T-cell (primary cell): ENCODE results near the gene HPS3. TPM values are rescaled to one million over a fixed set of nuclear protein-coding genes. Genes with fewer than 3 reads are reported as not detected.

Experiments
- ATAC-seq, 4 experiments: fragments of 200-7000 bp in 3 of 4; fragments of 150-1000 bp in 1 of 4; cut with Tn5 transposase; replicated peaks in 1 of 4; 1 replicate in 3 of 4; 2 replicates in 1 of 4; pipeline ENCODE4 v1.10.0; 2021; ENCODE audit warnings: moderate library complexity in 3 of 4, mild to moderate bottlenecking in 2 of 4, moderate number of reproducible peaks in 1 of 4
- CTCF ChIA-PET, 2 donors: fragments of 300-600 bp; sonication (Branson Sonifier 250); formaldehyde crosslinking; loops; one replicate each; lab custom pipeline; 2022; ENCODE audit warnings: antibody characterized with exemption in 2 of 2; lab: Charles Lee
- POLR2A ChIA-PET, 2 donors: fragments of 300-600 bp; sonication (Branson Sonifier 250); formaldehyde crosslinking; loops; one replicate each; lab custom pipeline; 2022; ENCODE audit warnings: antibody characterized with exemption in 2 of 2; lab: Charles Lee
- DNase-seq, 35 experiments: peaks; one replicate each; pipeline versions ENCODE4 v3.0.0 to v3.0.0-alpha.2; 2013 to 2023
- H3K27ac ChIP-seq: one replicate; pipeline ENCODE4 v1.5.1; 2013; ENCODE audit warnings: low read length
- H3K27me3 ChIP-seq, 2 experiments: replicated peaks in 1 of 2; 1 replicate in 1 of 2; 2 replicates in 1 of 2; pipeline versions ENCODE4 v1.6.1 to v1.7.0; 2013; ENCODE audit warnings: low read length in 1 of 2, mixed read lengths in 1 of 2; ENCODE audit not compliant: control insufficient read depth in 2 of 2, insufficient read depth in 2 of 2; ENCODE audit errors: extremely low read depth in 1 of 2
- H3K36me3 ChIP-seq, 2 donors: 1 replicate in 1 of 2; 2 replicates in 1 of 2; pipeline versions ENCODE4 v1.6.1 to v1.7.0; 2013; ENCODE audit warnings: low read length in 1 of 2; ENCODE audit not compliant: control insufficient read depth in 2 of 2, insufficient read depth in 1 of 2; ENCODE audit errors: extremely low read depth in 1 of 2
- H3K4me1 ChIP-seq, 2 experiments: 1 replicate in 1 of 2; 2 replicates in 1 of 2; pipeline versions ENCODE4 v1.6.1 to v1.7.0; 2013; ENCODE audit warnings: low read length in 2 of 2, mixed read lengths in 1 of 2; ENCODE audit not compliant: insufficient read depth in 2 of 2, control insufficient read depth in 1 of 2; ENCODE audit errors: extremely low read depth in 1 of 2
- H3K4me3 ChIP-seq, 2 donors: 1 replicate in 1 of 2; 2 replicates in 1 of 2; pipeline versions ENCODE4 v1.5.1 to v1.7.0; 2013; ENCODE audit warnings: mild to moderate bottlenecking in 2 of 2, low read length in 1 of 2, moderate library complexity in 1 of 2; ENCODE audit not compliant: control insufficient read depth in 1 of 2; ENCODE audit errors: extremely low read depth in 1 of 2
- H3K9me3 ChIP-seq: 2 replicates; pipeline ENCODE4 v1.7.0; 2013
- H3K27ac Mint-ChIP-seq, 2 donors: one replicate each; pipeline ENCODE4 v1.8.0; 2020 to 2021; ENCODE audit warnings: mild to moderate bottlenecking in 2 of 2, mixed read lengths in 2 of 2
- H3K27me3 Mint-ChIP-seq, 2 donors: one replicate each; pipeline ENCODE4 v1.8.0; 2021 to 2022; ENCODE audit warnings: mixed read lengths in 2 of 2
- H3K36me3 Mint-ChIP-seq: one replicate; pipeline ENCODE4 v1.8.0; 2021; ENCODE audit warnings: mixed read lengths
- H3K4me1 Mint-ChIP-seq, 3 donors: one replicate each; pipeline ENCODE4 v1.8.0; 2020 to 2022; ENCODE audit warnings: mixed read lengths in 3 of 3, mild to moderate bottlenecking in 1 of 3
- H3K4me3 Mint-ChIP-seq, 3 donors: one replicate each; pipeline ENCODE4 v1.8.0; 2020 to 2022; ENCODE audit warnings: mild to moderate bottlenecking in 3 of 3, mixed read lengths in 3 of 3, moderate library complexity in 3 of 3
- H3K9me3 Mint-ChIP-seq, 3 donors: one replicate each; pipeline ENCODE4 v1.8.0; 2020 to 2022; ENCODE audit warnings: mixed read lengths in 3 of 3
- WGBS: methylation state at CpG from one replicate; pipeline ENCODE4 v1.1.5; 2013; ENCODE audit warnings: missing lambda C conversion rate; ENCODE audit not compliant: insufficient coverage; 5-methylcytosine and 5-hydroxymethylcytosine counted together
- total RNA-seq, 35 experiments: library from RNA in 6 of 35; stranded (reverse) in 6 of 35; fragments of 120-200 nt in 1 of 35; gene quantifications; one replicate each; pipeline versions ENCODE4 v1.2.1 to v1.2.4 and lab custom pipeline; 2013 to 2026

The HPS3 gene
- total RNA-seq, 5 donors from 2014 or later (not counting 1 experiment from before 2014, with no cell fraction given): 18.6 to 28.4 (median 21.5) TPM

- CTCF ChIA-PET: no interaction called here
- H3K4me3 Mint-ChIP-seq: no peak overlapping the region
Observed at GRCh38 chr3:149197669-149198068, 68.2 kb downstream of the HPS3 start.

GRCh38 chr3:149198611-149199010, 69.2 kb downstream of the HPS3 start:
- CTCF ChIA-PET: no interaction called here
- Mint-ChIP-seq H3K4me3 (no peak overlapping the region), H3K27ac (no peak overlapping the region), H3K27me3 (peaks cover 4 to 8% of the 10 kb centered on the region in 2 donors), H3K36me3 (no peaks in the 10 kb centered on the region), H3K9me3 (no peaks in the 10 kb centered on the region), H3K4me1 (peaks cover under 1 to 6% (median 1%) of the 10 kb centered on the region in 3 donors)
- Histone ChIP-seq H3K36me3 (no peaks in the 10 kb centered on the region), H3K4me1 (peaks cover 0 to under 1% of the 10 kb centered on the region in 2 experiments), H3K27ac (no peak overlapping the region), H3K9me3 (no peaks in the 10 kb centered on the region), H3K4me3 (no peak overlapping the region), H3K27me3 (peaks cover 0 to 7% of the 10 kb centered on the region in 2 experiments)
- ATAC-seq (no peak), DNase-seq (no peak)
- POLR2A ChIA-PET: no interaction called here
- WGBS: 78% methylated on average over 3 of the region's 7 CpGs

More at GRCh38 chr3:149197669-149198068, 68.2 kb downstream of the HPS3 start:
- H3K9me3 ChIP-seq: no peaks in the 10 kb centered on the region
- no peak overlapping the region for H3K27ac Mint-ChIP-seq
- H3K9me3 Mint-ChIP-seq: no peaks in the 10 kb centered on the region
- H3K27ac ChIP-seq: no peak overlapping the region
- peaks cover 0 to 5% (median 1%) of the 10 kb centered on the region in 3 donors for H3K4me1 Mint-ChIP-seq
- H3K4me1 ChIP-seq: no peaks in the 10 kb centered on the region
- peaks cover 0 to 2% of the 10 kb centered on the region in 2 experiments for H3K27me3 ChIP-seq
- H3K36me3 Mint-ChIP-seq: no peaks in the 10 kb centered on the region
- POLR2A ChIA-PET: no interaction called here
- H3K27me3 Mint-ChIP-seq: peaks cover 4 to 8% of the 10 kb centered on the region in 2 donors
- no peaks in the 10 kb centered on the region for H3K36me3 ChIP-seq
- WGBS: 83% methylated on average over 4 of the region's 5 CpGs
- DNase-seq: no peak
- ATAC-seq: no peak
- H3K4me3 ChIP-seq: no peak overlapping the region

- no peak overlapping the region for H3K4me3 ChIP-seq
- no peak for DNase-seq
- CTCF ChIA-PET: interaction anchor here in 1 of 2 donors (0.5 kb wide), 1 partner anchor 734 kb away, joined by 5 read pairs; no protein-coding TSS in a partner anchor
- Mint-ChIP-seq H3K27me3 (peaks cover 4 to 11% of the 10 kb centered on the region in 2 donors), H3K9me3 (no peaks in the 10 kb centered on the region), H3K36me3 (no peaks in the 10 kb centered on the region), H3K4me1 (peaks cover 1 to 12% (median 6%) of the 10 kb centered on the region in 3 donors), H3K4me3 (no peak overlapping the region), H3K27ac (no peak overlapping the region)
- H3K27me3 ChIP-seq: peaks cover 0 to 7% of the 10 kb centered on the region in 2 experiments
- no peak for ATAC-seq
- H3K4me1 ChIP-seq: peaks cover 0 to 5% of the 10 kb centered on the region in 2 experiments
- H3K9me3 ChIP-seq: no peaks in the 10 kb centered on the region
- no peak overlapping the region for H3K27ac ChIP-seq
- WGBS: no CpG with 5 or more reads among the region's 4 CpGs
- POLR2A ChIA-PET: no interaction called here
- no peaks in the 10 kb centered on the region for H3K36me3 ChIP-seq
Observed at GRCh38 chr3:149199474-149199873, 70.0 kb downstream of the HPS3 start.

- peaks cover 0 to 15% of the 10 kb centered on the region in 2 donors for H3K27me3 Mint-ChIP-seq
Observed at GRCh38 chr3:149203758-149204157, 74.3 kb downstream of the HPS3 start.

GRCh38 chr3:149204390-149204991, 75.1 kb downstream of the HPS3 start:
- Mint-ChIP-seq H3K4me3 (no peak overlapping the region), H3K27ac (no peak overlapping the region), H3K27me3 (peaks cover 0 to 19% of the 10 kb centered on the region in 2 donors), H3K4me1 (peaks cover 0 to 6% (median 6%) of the 10 kb centered on the region in 3 donors), H3K9me3 (no peaks in the 10 kb centered on the region), H3K36me3 (no peaks in the 10 kb centered on the region)
- DNase-seq (no peak), ATAC-seq (no peak)
- H3K36me3 ChIP-seq: no peaks in the 10 kb centered on the region
- H3K27ac ChIP-seq: no peak overlapping the region
- WGBS: 100% methylated on average over 2 of the region's 3 CpGs
- H3K4me3 ChIP-seq: no peak overlapping the region
- peaks cover 0 to 5% of the 10 kb centered on the region in 2 experiments for H3K4me1 ChIP-seq
- ChIA-PET CTCF (no interaction called here), POLR2A (no interaction called here)
- peaks cover 0 to 5% of the 10 kb centered on the region in 2 experiments for H3K27me3 ChIP-seq
- no peaks in the 10 kb centered on the region for H3K9me3 ChIP-seq

More at GRCh38 chr3:149203758-149204157, 74.3 kb downstream of the HPS3 start:
- H3K27ac ChIP-seq: no peak overlapping the region
- no peaks in the 10 kb centered on the region for H3K9me3 Mint-ChIP-seq
- peaks cover 0 to 5% of the 10 kb centered on the region in 2 experiments for H3K27me3 ChIP-seq
- H3K27ac Mint-ChIP-seq: no peak overlapping the region
- ChIA-PET CTCF (no interaction called here), POLR2A (no interaction called here)
- no peaks in the 10 kb centered on the region for H3K36me3 ChIP-seq
- 0% methylated on average over 1 of the region's 3 CpGs for WGBS
- H3K36me3 Mint-ChIP-seq: no peaks in the 10 kb centered on the region
- H3K4me3 Mint-ChIP-seq: no peak overlapping the region
- peaks cover 0 to 6% (median 6%) of the 10 kb centered on the region in 3 donors for H3K4me1 Mint-ChIP-seq
- H3K9me3 ChIP-seq: no peaks in the 10 kb centered on the region
- H3K4me1 ChIP-seq: peaks cover 0 to 5% of the 10 kb centered on the region in 2 experiments
- H3K4me3 ChIP-seq: no peak overlapping the region
- ATAC-seq (no peak), DNase-seq (no peak)

- Mint-ChIP-seq H3K27me3 (peaks cover 6 to 20% of the 10 kb centered on the region in 2 donors), H3K4me3 (no peak overlapping the region), H3K9me3 (no peaks in the 10 kb centered on the region), H3K36me3 (no peaks in the 10 kb centered on the region), H3K27ac (no peak overlapping the region), H3K4me1 (peaks cover 0 to 6% (median 6%) of the 10 kb centered on the region in 3 donors)
- H3K27ac ChIP-seq: no peak overlapping the region
- WGBS: no CpG with 5 or more reads among the region's 2 CpGs
- ChIA-PET POLR2A (no interaction called here), CTCF (no interaction called here)
- no peaks in the 10 kb centered on the region for H3K9me3 ChIP-seq
- no peaks in the 10 kb centered on the region for H3K36me3 ChIP-seq
- DNase-seq (no peak), ATAC-seq (no peak)
- H3K4me1 ChIP-seq: peaks cover 0 to 5% of the 10 kb centered on the region in 2 experiments
- no peak overlapping the region for H3K4me3 ChIP-seq
- H3K27me3 ChIP-seq: peaks cover 0 to 5% of the 10 kb centered on the region in 2 experiments
Observed at GRCh38 chr3:149207475-149207874, 78.0 kb downstream of the HPS3 start.
